Endothelial cell (in vitro differentiated cells): ENCODE measurements around the gene RAD18. TPM values are rescaled to one million over a fixed set of nuclear protein-coding genes. Genes with fewer than 3 reads are reported as not detected.

Experiments
- DNase-seq: peaks from one replicate; pipeline ENCODE4 v3.0.0; 2021; ENCODE audit warnings: low spot score
- H3K27ac Mint-ChIP-seq: one replicate; pipeline ENCODE4 v1.8.0; 2021; ENCODE audit warnings: mixed read lengths, inconsistent platforms; ENCODE audit not compliant: unreplicated experiment
- H3K27me3 Mint-ChIP-seq: one replicate; pipeline ENCODE4 v1.8.0; 2021; ENCODE audit warnings: mild to moderate bottlenecking, moderate library complexity, mixed read lengths, inconsistent platforms; ENCODE audit not compliant: unreplicated experiment
- H3K36me3 Mint-ChIP-seq: one replicate; pipeline ENCODE4 v1.8.0; 2021; ENCODE audit warnings: mild to moderate bottlenecking, low read depth, mixed read lengths, inconsistent platforms; ENCODE audit not compliant: unreplicated experiment
- H3K4me1 Mint-ChIP-seq: one replicate; pipeline ENCODE4 v1.8.0; 2021; ENCODE audit warnings: mild to moderate bottlenecking, mixed read lengths, inconsistent platforms; ENCODE audit not compliant: unreplicated experiment
- H3K4me3 Mint-ChIP-seq: one replicate; pipeline ENCODE4 v1.8.0; 2021; ENCODE audit warnings: mild to moderate bottlenecking, mixed read lengths, inconsistent platforms; ENCODE audit not compliant: unreplicated experiment
- H3K9me3 Mint-ChIP-seq: one replicate; pipeline ENCODE4 v1.8.0; 2021; ENCODE audit warnings: mixed read lengths, inconsistent platforms; ENCODE audit not compliant: unreplicated experiment
- CTCF ChIP-seq: fragments of 200-600 bp; sonication (generic); IDR thresholded peaks from one replicate; pipeline ENCODE4 v1.5.0; 2021; ENCODE audit warnings: antibody characterized with exemption; ENCODE audit not compliant: unreplicated experiment
- total RNA-seq: library from RNA; stranded (reverse); fragmentation: NEBNext Ultra II Directional; extraction: Animal tissue kit (Norgen Biotek cat#: 25700); gene quantifications from one replicate; pipeline ENCODE4 v1.2.1, GENCODE V29; 2021; ENCODE audit not compliant: unreplicated experiment

RAD18 gene
- total RNA-seq, 1 donor from 2014 or later = 12.2 TPM

GRCh38 chr3:8987226-8987625 is 24.0 kb upstream of the RAD18 start:
- no peak for DNase-seq
- no peaks in the 10 kb centered on the region for H3K36me3 Mint-ChIP-seq
- H3K27me3 Mint-ChIP-seq = peaks cover 2% of the 10 kb centered on the region
- no peak overlapping the region for H3K4me3 Mint-ChIP-seq
- no peak overlapping the region for H3K27ac Mint-ChIP-seq
- no peaks in the 10 kb centered on the region for H3K9me3 Mint-ChIP-seq
- H3K4me1 Mint-ChIP-seq = no peaks in the 10 kb centered on the region
- TF ChIP-seq CTCF = no peak

GRCh38 chr3:8986741-8987140 is 23.5 kb upstream of the RAD18 start:
- H3K9me3 Mint-ChIP-seq = no peaks in the 10 kb centered on the region
- H3K27ac Mint-ChIP-seq = no peak overlapping the region
- no peaks in the 10 kb centered on the region for H3K4me1 Mint-ChIP-seq
- DNase-seq = no peak
- TF ChIP-seq CTCF = no peak
- peaks cover 2% of the 10 kb centered on the region for H3K27me3 Mint-ChIP-seq
- no peak overlapping the region for H3K4me3 Mint-ChIP-seq
- no peaks in the 10 kb centered on the region for H3K36me3 Mint-ChIP-seq

- no peak for TF ChIP-seq CTCF
- Mint-ChIP-seq H3K4me1 (peaks cover under 1% of the 10 kb centered on the region), H3K9me3 (no peaks in the 10 kb centered on the region), H3K4me3 (no peak overlapping the region), H3K27me3 (peaks cover 2% of the 10 kb centered on the region), H3K27ac (no peak overlapping the region), H3K36me3 (no peaks in the 10 kb centered on the region)
- DNase-seq = no peak
These were observed 22.6 kb upstream of the RAD18 start for GRCh38 chr3:8985876-8986275.

- no peak overlapping the region for H3K27ac Mint-ChIP-seq
- no peak for TF ChIP-seq CTCF
- no peaks in the 10 kb centered on the region for H3K36me3 Mint-ChIP-seq
- peaks cover 2% of the 10 kb centered on the region for H3K27me3 Mint-ChIP-seq
- DNase-seq = no peak
- no peaks in the 10 kb centered on the region for H3K9me3 Mint-ChIP-seq
- H3K4me3 Mint-ChIP-seq = no peak overlapping the region
- peaks cover 5% of the 10 kb centered on the region for H3K4me1 Mint-ChIP-seq
These were observed 22.1 kb upstream of the RAD18 start for GRCh38 chr3:8985411-8985831.

GRCh38 chr3:8984526-8984925 is 21.3 kb upstream of the RAD18 start:
- H3K27ac Mint-ChIP-seq = no peak overlapping the region
- H3K4me1 Mint-ChIP-seq = peaks cover 7% of the 10 kb centered on the region
- H3K36me3 Mint-ChIP-seq = peaks cover under 1% of the 10 kb centered on the region
- no peaks in the 10 kb centered on the region for H3K9me3 Mint-ChIP-seq
- DNase-seq = no peak
- no peak overlapping the region for H3K4me3 Mint-ChIP-seq
- no peak for TF ChIP-seq CTCF
- H3K27me3 Mint-ChIP-seq = no peaks in the 10 kb centered on the region
